ENCODE measurements around the gene M1AP. TPM values are rescaled to one million over a fixed set of nuclear protein-coding genes. Genes with fewer than 3 reads are reported as not detected.
A peak's percentile ranks its signal among the peaks of the same experiment; 100 is the strongest.

M1AP gene
- total and polyA plus RNA-seq, 2 donors (not counting 1 experiment from before 2014, with no cell fraction given), result not detected

DNA sequence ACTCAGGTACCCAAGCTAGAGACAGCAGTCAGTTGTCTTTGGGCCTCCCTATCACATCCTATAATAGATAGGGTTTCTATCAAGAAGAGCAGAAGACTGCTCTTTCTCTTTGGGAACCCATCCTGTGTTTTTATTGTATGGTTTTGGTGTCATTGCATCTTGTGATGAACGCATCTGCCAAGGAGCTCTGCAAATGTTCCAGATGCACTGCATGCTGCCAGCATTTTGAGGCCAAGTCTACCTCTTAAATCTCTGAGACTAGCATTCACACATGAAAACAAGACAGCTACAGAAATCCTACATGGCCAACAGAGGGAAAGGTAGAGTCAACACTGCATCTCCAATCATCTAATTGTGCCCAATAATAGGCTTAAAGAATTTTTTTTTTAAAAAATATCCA, 20.0 kb upstream of the M1AP start:
- no peak overlapping the region for H3K4me2 ChIP-seq (ENCODE audit: extremely low read depth, insufficient read depth, low read length)
- no peaks in the 10 kb centered on the region for H3K36me3 ChIP-seq (ENCODE audit: control insufficient read depth, insufficient read depth, low read length)
- TF ChIP-seq EZH2 (IDR thresholded peaks at IDR 0.05; ENCODE audit: low read length, missing control alignments), result no peak
- TF ChIP-seq, protein P1, sequence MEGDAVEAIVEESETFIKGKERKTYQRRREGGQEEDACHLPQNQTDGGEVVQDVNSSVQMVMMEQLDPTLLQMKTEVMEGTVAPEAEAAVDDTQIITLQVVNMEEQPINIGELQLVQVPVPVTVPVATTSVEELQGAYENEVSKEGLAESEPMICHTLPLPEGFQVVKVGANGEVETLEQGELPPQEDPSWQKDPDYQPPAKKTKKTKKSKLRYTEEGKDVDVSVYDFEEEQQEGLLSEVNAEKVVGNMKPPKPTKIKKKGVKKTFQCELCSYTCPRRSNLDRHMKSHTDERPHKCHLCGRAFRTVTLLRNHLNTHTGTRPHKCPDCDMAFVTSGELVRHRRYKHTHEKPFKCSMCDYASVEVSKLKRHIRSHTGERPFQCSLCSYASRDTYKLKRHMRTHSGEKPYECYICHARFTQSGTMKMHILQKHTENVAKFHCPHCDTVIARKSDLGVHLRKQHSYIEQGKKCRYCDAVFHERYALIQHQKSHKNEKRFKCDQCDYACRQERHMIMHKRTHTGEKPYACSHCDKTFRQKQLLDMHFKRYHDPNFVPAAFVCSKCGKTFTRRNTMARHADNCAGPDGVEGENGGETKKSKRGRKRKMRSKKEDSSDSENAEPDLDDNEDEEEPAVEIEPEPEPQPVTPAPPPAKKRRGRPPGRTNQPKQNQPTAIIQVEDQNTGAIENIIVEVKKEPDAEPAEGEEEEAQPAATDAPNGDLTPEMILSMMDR (conservative IDR thresholded peaks at IDR 0.05 in 1 of 2, IDR thresholded peaks at IDR 0.05 in 1 of 2; ENCODE audit: low read depth in 1 of 2, low read length in 2 of 2), result no peak
- H3K4me3 ChIP-seq (replicated peaks in 1 of 4; ENCODE audit: control extremely low read depth in 1 of 4, insufficient read depth in 1 of 4, low read depth in 3 of 4, low read length in 4 of 4), result no peak overlapping the region
- no peaks in the 10 kb centered on the region for H3K4me1 ChIP-seq (ENCODE audit: control insufficient read depth, extremely low read depth, insufficient read depth, low read length)
- no peak overlapping the region for H2AFZ ChIP-seq (ENCODE audit: low read length)
- H3K9me3 ChIP-seq (ENCODE audit: control insufficient read depth, insufficient read depth, low read depth, low read length), result no peaks in the 10 kb centered on the region
- no peaks in the 10 kb centered on the region for H3K79me2 ChIP-seq (ENCODE audit: control insufficient read depth, insufficient read depth, low read length)
- H3K27me3 ChIP-seq (ENCODE audit: control insufficient read depth, insufficient read depth, low read length), result no peaks in the 10 kb centered on the region
- no peak overlapping the region for H3K9ac ChIP-seq (ENCODE audit: insufficient read depth, low read length)
- no peak overlapping the region for H3K27ac ChIP-seq (ENCODE audit: insufficient read depth, low read length)
- no peak for DNase-seq (ENCODE audit: low read depth in 2 of 2)
- no peaks in the 10 kb centered on the region for H4K20me1 ChIP-seq (ENCODE audit: control insufficient read depth, extremely low read depth, insufficient read depth, low read length)

- H3K9ac ChIP-seq (ENCODE audit: insufficient read depth, low read length), result no peak overlapping the region
- no peak overlapping the region for H2AFZ ChIP-seq (ENCODE audit: low read length)
- H4K20me1 ChIP-seq (ENCODE audit: control insufficient read depth, extremely low read depth, insufficient read depth, low read length), result no peaks in the 10 kb centered on the region
- no peaks in the 10 kb centered on the region for H3K9me3 ChIP-seq (ENCODE audit: control insufficient read depth, insufficient read depth, low read depth, low read length)
- TF ChIP-seq EZH2 (IDR thresholded peaks at IDR 0.05; ENCODE audit: low read length, missing control alignments), result no peak
- TF ChIP-seq, protein P1 (conservative IDR thresholded peaks at IDR 0.05 in 1 of 2, IDR thresholded peaks at IDR 0.05 in 1 of 2; ENCODE audit: low read depth in 1 of 2, low read length in 2 of 2), result no peak
- no peak overlapping the region for H3K4me3 ChIP-seq (replicated peaks in 1 of 4; ENCODE audit: control extremely low read depth in 1 of 4, insufficient read depth in 1 of 4, low read depth in 3 of 4, low read length in 4 of 4)
- H3K27ac ChIP-seq (ENCODE audit: insufficient read depth, low read length), result no peak overlapping the region
- H3K4me1 ChIP-seq (ENCODE audit: control insufficient read depth, extremely low read depth, insufficient read depth, low read length), result no peaks in the 10 kb centered on the region
- H3K27me3 ChIP-seq (ENCODE audit: control insufficient read depth, insufficient read depth, low read length), result no peaks in the 10 kb centered on the region
- H3K79me2 ChIP-seq (ENCODE audit: control insufficient read depth, insufficient read depth, low read length), result no peaks in the 10 kb centered on the region
- H3K4me2 ChIP-seq (ENCODE audit: extremely low read depth, insufficient read depth, low read length), result no peak overlapping the region
- H3K36me3 ChIP-seq (ENCODE audit: control insufficient read depth, insufficient read depth, low read length), result no peaks in the 10 kb centered on the region
- DNase-seq (ENCODE audit: low read depth in 2 of 2), result no peak
These were observed 11.3 kb upstream of the M1AP start for GRCh38 chr2:74659462-74659861.

- Histone ChIP-seq H3K4me2 (ENCODE audit: extremely low read depth, insufficient read depth, low read length) (no peak overlapping the region), H3K9ac (ENCODE audit: insufficient read depth, low read length) (no peak overlapping the region), H3K4me1 (ENCODE audit: control insufficient read depth, extremely low read depth, insufficient read depth, low read length) (no peaks in the 10 kb centered on the region), H4K20me1 (ENCODE audit: control insufficient read depth, extremely low read depth, insufficient read depth, low read length) (no peaks in the 10 kb centered on the region), H3K27me3 (ENCODE audit: control insufficient read depth, insufficient read depth, low read length) (no peaks in the 10 kb centered on the region), H3K4me3 (replicated peaks in 1 of 4; ENCODE audit: control extremely low read depth in 1 of 4, insufficient read depth in 1 of 4, low read depth in 3 of 4, low read length in 4 of 4) (no peak overlapping the region), H3K79me2 (ENCODE audit: control insufficient read depth, insufficient read depth, low read length) (no peaks in the 10 kb centered on the region), H2AFZ (ENCODE audit: low read length) (no peak overlapping the region), H3K9me3 (ENCODE audit: control insufficient read depth, insufficient read depth, low read depth, low read length) (no peaks in the 10 kb centered on the region), H3K27ac (ENCODE audit: insufficient read depth, low read length) (no peak overlapping the region), H3K36me3 (ENCODE audit: control insufficient read depth, insufficient read depth, low read length) (no peaks in the 10 kb centered on the region)
- TF ChIP-seq, protein P1 (conservative IDR thresholded peaks at IDR 0.05 in 1 of 2, IDR thresholded peaks at IDR 0.05 in 1 of 2; ENCODE audit: low read depth in 1 of 2, low read length in 2 of 2), result no peak
- TF ChIP-seq EZH2 (IDR thresholded peaks at IDR 0.05; ENCODE audit: low read length, missing control alignments), result no peak
- peak; percentile 30 to 86 for DNase-seq (ENCODE audit: low read depth in 2 of 2)
These were observed 10.4 kb upstream of the M1AP start for GRCh38 chr2:74658516-74658915.

Measured in fibroblast of lung (primary cell).